NCI-H1694 treated with DMSO at 0.1 percent for 48 hours (cell line): ENCODE measurements around the gene KRT6A.
"Not testable (repeated sequence)": the region's sequence is repeated elsewhere in the genome, so short reads cannot be mapped to it uniquely, and the experiment has no call there.

Source experiments
- DNase-seq: peaks from one replicate; lab custom pipeline; 2025; lab: John Stamatoyannopoulos, UW

The KRT6A gene

GRCh38 chr12:52464897-52465296 lies 28.2 kb downstream of the KRT6A start:
- DNase-seq: no peak

DNA sequence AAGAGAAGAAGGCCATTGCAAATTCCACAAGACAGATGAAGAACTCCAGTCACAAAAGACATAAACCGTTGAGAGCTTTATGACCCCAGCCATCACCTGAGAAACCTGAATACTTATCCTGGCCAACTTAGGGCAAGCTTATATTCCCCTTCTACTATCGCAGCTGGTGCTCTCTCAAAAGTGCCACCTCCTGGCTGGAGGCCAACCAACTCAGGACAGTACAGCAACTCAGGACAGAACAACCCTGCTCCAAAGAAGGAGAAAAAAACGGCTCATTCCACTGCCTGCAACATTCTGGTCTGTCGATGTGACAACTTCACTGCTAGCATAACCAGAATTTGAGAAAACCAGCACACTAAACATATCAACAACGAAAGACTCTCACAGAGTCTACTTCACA lies 31.4 kb downstream of the KRT6A start:
- no peak for DNase-seq

DNA sequence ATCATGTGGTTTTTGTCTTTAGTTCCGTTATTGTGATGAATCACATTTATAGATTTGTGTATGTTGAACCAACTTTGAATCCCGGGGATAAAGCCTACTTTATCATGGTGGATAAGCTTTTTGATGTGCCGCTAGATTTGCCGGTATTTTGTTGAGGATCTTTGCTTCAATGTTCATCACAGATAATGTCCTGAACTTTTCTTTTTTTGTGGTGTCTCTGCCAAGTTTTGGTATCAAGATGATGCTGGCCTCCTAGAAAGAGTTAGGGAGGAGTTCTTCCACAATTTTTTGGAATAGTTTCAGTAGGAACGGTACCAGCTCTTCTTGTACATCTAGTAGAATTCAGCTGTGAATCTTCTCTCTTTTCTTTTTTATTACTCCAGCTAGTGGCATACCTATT lies 34.2 kb downstream of the KRT6A start:
- DNase-seq: no peak

GRCh38 chr12:52455821-52456220 lies 37.2 kb downstream of the KRT6A start:
- DNase-seq: no peak

GRCh38 chr12:52454411-52455201 lies 38.5 kb downstream of the KRT6A start:
- no peak for DNase-seq

DNA sequence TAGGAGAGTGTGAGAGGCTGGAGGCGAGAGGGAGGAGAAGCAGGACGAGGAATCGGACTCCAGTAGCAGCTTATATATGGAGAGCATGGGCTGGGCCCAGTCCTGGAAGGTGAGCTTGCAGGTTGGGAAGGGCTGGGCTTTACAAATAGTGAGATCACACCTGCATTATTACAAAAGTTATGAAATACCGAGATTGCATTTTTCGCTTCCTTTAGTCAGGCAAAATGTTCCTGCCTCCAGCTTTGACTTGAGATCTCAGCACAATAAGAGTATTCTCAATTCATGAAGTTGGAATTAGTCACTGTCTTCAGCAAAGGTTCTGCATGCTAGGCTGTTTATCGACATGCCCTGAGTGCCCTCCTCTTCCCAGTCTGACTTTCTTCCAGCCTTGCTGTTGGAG lies 41.0 kb downstream of the KRT6A start, which contains the start of gene KRT6B:
Gene KRT6B, minus strand, starts transcription at position 46 of the 400 bp plus-strand sequence. CDS start 68 bp downstream, outside the sequence.
- DNase-seq: no peak

- no peak for DNase-seq
These were observed 44.8 kb downstream of the KRT6A start for GRCh38 chr12:52448228-52448627.

DNA sequence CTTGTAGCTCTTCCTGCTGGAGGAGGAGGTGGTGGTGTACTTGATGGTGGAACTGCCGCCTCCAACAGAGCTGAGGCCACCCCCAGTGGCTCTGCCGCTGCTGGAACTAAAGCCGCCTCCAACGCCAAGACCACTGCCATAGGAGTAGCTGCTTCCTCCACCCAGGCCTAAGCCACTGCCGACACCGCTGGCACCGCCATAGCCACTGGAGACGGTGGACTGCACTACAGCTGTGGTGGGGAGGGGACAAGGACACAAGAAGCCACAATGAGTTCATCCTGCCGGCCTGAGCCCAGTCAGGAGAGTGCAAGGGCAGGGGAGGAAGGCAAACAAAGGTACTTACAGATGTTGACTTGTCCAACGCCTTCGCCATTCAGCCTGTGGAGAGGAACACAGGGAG lies 45.9 kb downstream of the KRT6A start:
- not testable (repeated sequence) for DNase-seq

DNA sequence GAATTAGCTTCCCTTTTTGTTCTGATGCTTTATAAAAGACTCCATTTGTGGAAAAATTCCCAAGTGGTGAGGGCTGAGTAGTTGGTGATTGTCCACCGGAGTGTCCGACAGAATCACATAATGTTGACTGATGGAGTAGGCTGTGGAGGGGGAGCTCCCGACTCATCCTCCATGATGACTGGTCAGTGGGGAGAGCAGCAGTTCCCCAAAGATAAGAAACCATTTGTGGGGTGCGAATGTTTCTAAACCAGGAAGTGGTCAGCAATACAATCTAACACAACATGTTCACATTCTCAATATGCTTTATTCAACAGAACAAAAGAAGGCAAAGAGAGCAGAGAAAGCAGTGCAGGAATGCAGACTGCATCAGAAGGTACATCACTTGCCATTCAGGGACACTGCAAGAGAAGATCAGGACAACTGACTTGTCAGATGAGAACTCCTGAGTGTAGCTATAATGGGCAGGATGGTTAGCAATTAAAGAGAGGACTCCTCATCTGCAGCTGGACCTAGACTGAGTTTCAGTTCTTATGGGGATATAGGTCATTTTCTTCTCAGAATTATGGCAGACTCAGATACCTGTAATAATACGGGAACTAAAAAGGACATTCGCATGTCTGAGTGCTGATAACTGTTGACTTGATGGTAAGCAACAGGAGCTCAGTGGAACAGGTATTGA lies 46.6 kb downstream of the KRT6A start:
- DNase-seq: no peak

DNA sequence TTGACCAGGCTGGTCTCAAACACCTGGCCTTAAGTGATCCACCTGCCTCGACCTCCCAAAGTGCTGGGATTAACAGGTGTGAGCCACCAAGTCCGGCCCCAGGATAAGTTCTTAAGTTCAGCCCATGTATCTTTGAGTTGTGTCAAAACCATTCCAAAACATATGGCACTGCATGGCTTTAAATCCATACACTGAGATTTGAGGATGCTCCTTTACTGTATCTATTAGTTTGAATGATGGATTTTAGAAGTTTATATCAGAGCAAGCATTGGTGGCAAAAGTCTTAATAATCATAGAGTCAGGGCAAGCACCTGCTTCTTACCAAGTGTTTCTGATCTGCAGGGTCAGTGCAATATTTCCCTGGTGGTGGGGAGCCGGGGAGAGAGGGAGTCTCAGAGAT lies 47.2 kb downstream of the KRT6A start:
- DNase-seq: no peak

GRCh38 chr12:52444647-52445595 lies 48.1 kb downstream of the KRT6A start:
- no peak for DNase-seq

DNA sequence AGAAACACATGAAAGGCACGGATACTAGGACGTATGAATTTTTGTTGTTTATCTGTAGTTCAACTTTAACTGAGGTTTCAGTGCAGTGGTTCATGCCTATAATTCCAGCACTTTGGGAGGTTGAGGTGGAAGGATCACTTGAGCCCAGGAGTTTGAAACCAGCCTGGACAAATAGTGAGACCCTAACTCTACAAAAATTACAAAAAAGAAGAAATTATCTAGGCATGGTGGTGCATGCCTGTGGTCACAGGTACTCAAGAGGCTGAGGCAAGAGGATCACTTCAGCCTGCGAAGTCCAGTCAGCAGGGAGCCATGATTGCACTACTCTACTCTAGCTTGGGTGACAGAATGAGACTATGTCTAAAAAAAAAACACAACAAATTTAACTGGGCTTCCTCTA lies 49.1 kb downstream of the KRT6A start:
- no peak for DNase-seq

DNA sequence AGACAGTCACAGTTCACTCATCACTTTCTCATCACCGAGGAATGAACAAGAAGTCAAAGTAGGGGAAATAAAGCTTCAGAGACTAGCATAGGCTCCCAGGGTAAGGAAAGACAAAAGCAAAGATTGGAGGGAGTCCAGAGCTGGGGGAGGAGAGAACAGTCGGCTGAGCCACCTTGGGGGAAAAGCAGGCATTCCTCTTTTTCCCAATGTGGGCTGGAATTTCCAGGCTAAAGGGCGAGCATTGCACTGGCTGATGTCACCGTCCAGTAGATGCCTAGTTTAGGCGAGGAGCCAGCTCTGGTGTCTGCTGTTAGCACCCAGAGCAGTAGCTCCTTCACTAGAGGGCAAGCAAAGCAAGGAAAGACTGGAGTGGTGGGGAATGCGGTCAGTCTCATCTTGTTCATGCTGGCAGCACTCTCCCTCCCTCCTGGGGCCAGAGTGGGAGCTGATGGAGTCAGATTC lies 50.4 kb downstream of the KRT6A start:
- DNase-seq: no peak

GRCh38 chr12:52441320-52441911 lies 51.6 kb downstream of the KRT6A start:
- DNase-seq: no peak

DNA sequence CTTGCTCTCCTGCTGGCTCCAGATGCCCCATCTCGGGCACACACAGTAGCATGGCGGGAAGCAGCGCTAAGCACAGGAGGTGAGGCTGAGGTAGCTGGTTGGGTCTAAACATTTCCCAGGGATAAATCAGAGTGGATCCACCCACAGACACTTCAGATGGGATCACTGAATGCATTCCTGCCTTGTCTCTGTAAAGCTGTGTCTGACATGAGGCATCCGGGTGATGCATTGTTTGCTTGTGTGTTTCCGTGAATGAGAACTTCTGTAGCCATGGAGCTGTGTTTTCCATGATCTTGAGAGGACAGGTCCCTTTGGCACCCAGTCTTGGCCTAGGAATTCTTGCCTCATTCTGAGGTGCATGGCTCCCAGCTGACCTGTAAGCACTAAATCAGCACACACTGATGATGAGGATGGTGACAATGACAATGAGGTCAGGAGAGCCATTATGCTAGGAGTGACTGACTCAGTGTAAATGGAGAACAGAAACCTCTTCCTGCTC lies 52.2 kb downstream of the KRT6A start:
- DNase-seq: no peak

DNA sequence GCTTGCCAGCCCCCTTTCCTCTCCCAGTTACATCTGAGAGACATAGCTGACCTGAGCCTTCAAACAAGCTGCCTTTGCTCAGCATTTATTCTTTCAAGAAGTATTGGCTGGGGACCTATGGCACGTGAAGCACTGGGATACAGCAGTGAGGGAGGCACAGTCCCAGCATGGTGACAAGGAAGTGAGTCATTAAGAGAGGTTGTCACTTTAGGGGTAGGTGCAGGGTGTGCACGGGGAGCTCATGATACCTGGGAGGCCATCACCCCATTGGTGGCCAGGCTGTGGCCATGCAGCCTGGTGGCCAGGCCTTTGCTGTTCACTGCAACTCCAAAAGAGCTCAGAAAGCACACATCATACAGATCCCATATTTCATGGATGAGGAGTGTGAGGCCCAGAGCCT lies 53.2 kb downstream of the KRT6A start:
- no peak for DNase-seq

- no peak for DNase-seq
These were observed 53.6 kb downstream of the KRT6A start for GRCh38 chr12:52439420-52439819.

DNA sequence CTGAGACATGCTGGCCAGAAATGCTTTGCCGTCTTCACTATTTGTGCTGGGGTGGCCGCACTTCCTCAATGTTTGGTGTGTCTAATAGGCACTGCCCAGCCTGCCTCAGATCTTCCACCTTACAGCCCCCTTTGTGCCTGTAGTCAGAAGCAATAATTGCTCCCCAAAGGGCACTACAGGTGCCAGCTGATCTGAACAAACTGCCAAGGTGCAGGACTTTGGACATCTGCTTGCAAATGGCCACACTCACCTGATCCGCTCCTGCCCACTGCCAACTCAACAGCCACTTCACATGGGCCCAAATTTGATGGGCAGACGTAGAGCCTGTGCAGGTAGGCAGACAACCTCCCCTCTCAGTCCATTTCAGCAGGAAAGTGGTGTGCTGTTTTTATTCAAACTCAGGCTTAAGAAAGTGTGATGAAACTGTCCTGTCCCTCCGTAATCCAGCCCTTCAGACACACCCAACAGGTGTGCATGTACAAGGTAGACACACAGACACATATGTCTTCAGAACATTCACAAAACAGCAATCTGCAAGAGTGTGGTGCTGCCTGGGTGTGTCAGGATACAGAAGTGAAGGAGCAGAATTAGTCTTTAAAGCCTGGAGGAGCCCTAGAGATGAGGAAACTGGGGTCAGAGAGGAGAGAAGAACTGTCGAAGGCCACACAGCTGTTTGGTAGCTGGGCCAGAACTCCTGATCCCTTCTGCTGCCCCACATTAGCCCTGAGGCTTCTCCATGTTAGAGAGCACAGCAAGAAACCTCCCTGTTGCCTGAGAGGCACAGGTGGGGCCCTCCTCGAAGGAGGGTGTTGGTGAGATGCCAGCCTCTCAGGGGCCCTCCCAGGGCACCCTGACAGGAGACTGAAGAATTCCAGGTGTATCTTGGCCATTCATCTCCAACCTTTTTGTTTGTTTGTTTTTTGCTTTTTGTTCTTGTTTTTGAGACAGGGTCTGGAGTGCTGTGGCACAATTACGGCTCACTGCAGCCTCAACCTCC lies 54.5 kb downstream of the KRT6A start:
- no peak for DNase-seq

- DNase-seq: no peak
These were observed 55.5 kb downstream of the KRT6A start for GRCh38 chr12:52437508-52437907.
